Esophagus muscularis mucosa (tissue), 4 donors: ENCODE results near the gene SYNJ2. TPM values are rescaled to one million over a fixed set of nuclear protein-coding genes. Genes with fewer than 3 reads are reported as not detected.

Experiments used
- DNase-seq: peaks from one replicate; pipeline ENCODE4 v3.0.0-alpha.2; 2017; ENCODE audit errors: extremely low spot score
- H3K27ac ChIP-seq, 4 donors: fragments of 200-600 bp; sonication (generic); replicated peaks in 1 of 4; 1 replicate in 3 of 4; 2 replicates in 1 of 4; pipeline ENCODE4 v1.5.1; 2016 to 2019; ENCODE audit warnings: mild to moderate bottlenecking in 1 of 4
- H3K27me3 ChIP-seq, 4 donors: fragments of 200-600 bp; sonication (generic); one replicate each; pipeline versions ENCODE4 v1.5.1 to v1.6.0; 2016 to 2019
- H3K36me3 ChIP-seq, 4 donors: fragments of 200-600 bp; sonication (generic); one replicate each; pipeline ENCODE4 v1.5.1; 2016 to 2019
- H3K4me1 ChIP-seq, 4 donors: fragments of 200-600 bp; sonication (generic); one replicate each; pipeline ENCODE4 v1.5.1; 2016 to 2019
- H3K4me3 ChIP-seq, 4 donors: fragments of 200-600 bp; sonication (generic); 1 replicate in 2 of 4; 2 replicates in 2 of 4; pipeline ENCODE4 v1.5.1; 2016 to 2019; ENCODE audit warnings: mild to moderate bottlenecking in 4 of 4, moderate library complexity in 1 of 4
- H3K9me3 ChIP-seq, 4 donors: fragments of 200-600 bp; sonication (generic); 1 replicate in 3 of 4; 2 replicates in 1 of 4; pipeline ENCODE4 v1.5.1; 2016 to 2019
- EP300 ChIP-seq: sonication (generic); formaldehyde crosslinking; IDR thresholded peaks from one replicate; pipeline ENCODE4 v1.6.1; 2017; ENCODE audit warnings: antibody characterized with exemption
- POLR2A ChIP-seq: fragments of 450-650 bp; IDR thresholded peaks from one replicate; pipeline ENCODE4 v1.6.1; 2017; ENCODE audit warnings: antibody characterized with exemption, moderate library complexity, mild to moderate bottlenecking, low read depth
- POLR2AphosphoS5 ChIP-seq, 2 donors: sonication (generic); formaldehyde crosslinking; IDR thresholded peaks; one replicate each; pipeline ENCODE4 v1.6.1; 2017; ENCODE audit warnings: antibody characterized with exemption in 2 of 2
- WGBS: methylation state at CpG from one replicate; pipeline ENCODE4 v1.1.5; 2018; 5-methylcytosine and 5-hydroxymethylcytosine counted together
- intact Hi-C: fragments of 100-400 bp; cut with DNase I; formaldehyde crosslinking; loops from one replicate; pipeline ENCODE4 v1.15.1; 2023
- total RNA-seq, 4 donors: library from RNA; depleted of rRNA; stranded (reverse); fragments of >200 nt; gene quantifications; one replicate each; pipeline versions ENCODE4 v1.1.0 to v1.2.1, GENCODE V29; 2016
- TF ChIP-seq, protein P1 (sequence below), 3 experiments: fragments of 200-600 bp in 2 of 3; fragments of 450-650 bp in 1 of 3; sonication (generic) in 2 of 3; IDR thresholded peaks; one replicate each; pipeline ENCODE4 v1.5.1; 2017 to 2019; ENCODE audit warnings: antibody characterized with exemption in 3 of 3, mild to moderate bottlenecking in 2 of 3, moderate library complexity in 1 of 3

SYNJ2 gene
- total RNA-seq, 4 donors from 2014 or later, result 17.0 to 25.3 (median 25.1) TPM

DNA sequence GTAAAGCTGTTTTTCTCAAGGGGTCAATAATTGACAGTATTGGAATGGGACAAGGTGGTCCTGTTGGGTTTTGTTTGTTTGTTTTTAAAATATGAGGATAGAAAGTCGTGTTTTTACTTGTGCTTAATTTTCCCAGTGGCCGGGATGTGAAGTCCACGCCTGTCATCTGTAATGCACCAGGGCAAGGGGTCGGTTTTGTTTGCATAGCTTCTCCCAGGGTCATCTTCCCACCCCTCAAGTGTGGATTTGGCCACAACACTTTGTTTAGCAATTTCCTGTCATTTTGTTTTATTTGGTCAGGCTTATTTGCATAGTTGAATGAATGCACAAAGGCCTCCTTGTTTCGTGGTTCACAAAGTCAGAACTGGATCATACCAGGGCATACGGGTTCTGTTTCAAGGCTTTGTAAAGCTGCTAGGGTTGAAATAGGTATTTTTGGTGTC is 29.8 kb downstream of the SYNJ2 start:
- no peak for TF ChIP-seq EP300
- no peak for TF ChIP-seq POLR2AphosphoS5 (IDR thresholded peaks at IDR 0.05)
- no peak for TF ChIP-seq POLR2A
- TF ChIP-seq, protein P1, sequence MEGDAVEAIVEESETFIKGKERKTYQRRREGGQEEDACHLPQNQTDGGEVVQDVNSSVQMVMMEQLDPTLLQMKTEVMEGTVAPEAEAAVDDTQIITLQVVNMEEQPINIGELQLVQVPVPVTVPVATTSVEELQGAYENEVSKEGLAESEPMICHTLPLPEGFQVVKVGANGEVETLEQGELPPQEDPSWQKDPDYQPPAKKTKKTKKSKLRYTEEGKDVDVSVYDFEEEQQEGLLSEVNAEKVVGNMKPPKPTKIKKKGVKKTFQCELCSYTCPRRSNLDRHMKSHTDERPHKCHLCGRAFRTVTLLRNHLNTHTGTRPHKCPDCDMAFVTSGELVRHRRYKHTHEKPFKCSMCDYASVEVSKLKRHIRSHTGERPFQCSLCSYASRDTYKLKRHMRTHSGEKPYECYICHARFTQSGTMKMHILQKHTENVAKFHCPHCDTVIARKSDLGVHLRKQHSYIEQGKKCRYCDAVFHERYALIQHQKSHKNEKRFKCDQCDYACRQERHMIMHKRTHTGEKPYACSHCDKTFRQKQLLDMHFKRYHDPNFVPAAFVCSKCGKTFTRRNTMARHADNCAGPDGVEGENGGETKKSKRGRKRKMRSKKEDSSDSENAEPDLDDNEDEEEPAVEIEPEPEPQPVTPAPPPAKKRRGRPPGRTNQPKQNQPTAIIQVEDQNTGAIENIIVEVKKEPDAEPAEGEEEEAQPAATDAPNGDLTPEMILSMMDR (IDR thresholded peaks at IDR 0.05), result no peak
- no peak overlapping the region for H3K4me3 ChIP-seq
- no peak for DNase-seq
- no peak overlapping the region for H3K27ac ChIP-seq
- 91% methylated on average over 6 of the region's 6 CpGs for WGBS
- intact Hi-C loops, result no loop called here
- H3K27me3 ChIP-seq, result no peaks in the 10 kb centered on the region
- peaks cover 24 to 40% (median 28%) of the 10 kb centered on the region in 4 donors for H3K4me1 ChIP-seq
- no peaks in the 10 kb centered on the region for H3K9me3 ChIP-seq
- no peaks in the 10 kb centered on the region for H3K36me3 ChIP-seq

DNA sequence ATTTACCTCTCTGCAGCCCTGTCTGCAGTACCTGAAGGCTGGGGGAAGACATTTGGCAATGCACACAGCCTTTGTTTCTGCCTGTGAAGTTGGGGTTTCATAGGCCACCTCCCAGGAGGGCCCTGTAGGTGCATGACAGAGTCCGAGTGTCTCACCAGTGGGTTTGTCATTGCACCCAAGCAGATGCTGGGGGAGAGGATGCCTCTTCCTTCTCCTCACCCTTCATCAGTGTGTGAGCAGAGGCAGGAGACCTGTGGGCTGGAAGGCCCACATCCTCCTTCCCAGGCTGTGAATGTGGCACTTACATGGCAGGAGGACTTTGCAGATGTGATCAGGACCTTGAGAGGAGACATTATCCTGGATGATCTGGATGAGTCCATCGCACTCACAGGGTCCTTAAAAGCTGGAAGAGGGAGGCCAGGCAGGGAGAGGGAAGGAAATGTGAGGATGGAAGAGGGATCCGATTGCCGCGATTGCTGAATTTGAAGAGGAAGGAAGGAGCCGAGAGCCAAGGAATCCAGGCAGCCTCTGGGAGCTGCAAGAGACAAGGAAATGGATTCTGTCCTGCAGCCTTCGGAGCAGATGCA is 30.4 kb downstream of the SYNJ2 start:
- Histone ChIP-seq H3K27me3 (no peaks in the 10 kb centered on the region), H3K4me1 (peaks cover 24 to 39% (median 27%) of the 10 kb centered on the region in 4 donors), H3K4me3 (no peak overlapping the region), H3K27ac (no peak overlapping the region), H3K36me3 (no peaks in the 10 kb centered on the region), H3K9me3 (no peaks in the 10 kb centered on the region)
- no peak for DNase-seq
- intact Hi-C loops, result no loop called here
- TF ChIP-seq POLR2A (no peak), EP300 (no peak), POLR2AphosphoS5 (IDR thresholded peaks at IDR 0.05) (no peak)
- TF ChIP-seq, protein P1 (IDR thresholded peaks at IDR 0.05), result no peak
- WGBS, result 90% methylated on average over 7 of the region's 7 CpGs

DNA sequence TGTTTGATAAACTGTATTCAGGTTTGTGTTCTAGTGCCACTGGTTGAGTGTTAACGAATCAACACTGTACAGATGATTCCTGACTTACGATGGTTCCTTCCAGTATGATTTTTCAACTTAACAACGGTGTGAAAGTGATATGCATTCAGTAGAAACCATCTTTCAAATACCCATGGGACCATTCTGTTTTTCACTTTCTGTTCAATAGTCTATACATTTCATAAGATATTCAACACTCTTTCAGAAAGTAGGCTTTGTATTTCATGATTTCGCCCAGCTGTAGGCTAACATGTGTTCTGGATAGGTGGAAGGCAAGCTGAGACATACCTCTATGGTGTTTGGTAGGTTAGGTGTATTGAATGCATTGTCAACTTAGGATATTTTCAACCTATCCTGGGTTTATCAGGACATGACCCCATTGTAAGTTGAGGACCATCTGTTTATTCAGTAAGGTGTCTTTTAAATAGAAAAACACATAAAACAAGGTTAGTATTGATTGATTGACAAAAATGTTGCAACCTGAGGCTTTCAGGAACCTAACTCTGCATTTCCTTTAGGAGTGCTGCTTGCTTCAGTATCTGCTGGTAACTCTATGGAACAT is 32.3 kb downstream of the SYNJ2 start:
- Histone ChIP-seq H3K4me1 (peaks cover 30 to 38% (median 30%) of the 10 kb centered on the region in 4 donors), H3K9me3 (no peaks in the 10 kb centered on the region), H3K36me3 (no peaks in the 10 kb centered on the region), H3K27me3 (no peaks in the 10 kb centered on the region), H3K27ac (no peak overlapping the region), H3K4me3 (no peak overlapping the region)
- WGBS, result 87% methylated on average over 4 of the region's 4 CpGs
- DNase-seq, result no peak
- intact Hi-C loops, result no loop called here
- TF ChIP-seq POLR2AphosphoS5 (IDR thresholded peaks at IDR 0.05) (no peak), EP300 (no peak), POLR2A (no peak)
- TF ChIP-seq, protein P1 (IDR thresholded peaks at IDR 0.05), result no peak

DNA sequence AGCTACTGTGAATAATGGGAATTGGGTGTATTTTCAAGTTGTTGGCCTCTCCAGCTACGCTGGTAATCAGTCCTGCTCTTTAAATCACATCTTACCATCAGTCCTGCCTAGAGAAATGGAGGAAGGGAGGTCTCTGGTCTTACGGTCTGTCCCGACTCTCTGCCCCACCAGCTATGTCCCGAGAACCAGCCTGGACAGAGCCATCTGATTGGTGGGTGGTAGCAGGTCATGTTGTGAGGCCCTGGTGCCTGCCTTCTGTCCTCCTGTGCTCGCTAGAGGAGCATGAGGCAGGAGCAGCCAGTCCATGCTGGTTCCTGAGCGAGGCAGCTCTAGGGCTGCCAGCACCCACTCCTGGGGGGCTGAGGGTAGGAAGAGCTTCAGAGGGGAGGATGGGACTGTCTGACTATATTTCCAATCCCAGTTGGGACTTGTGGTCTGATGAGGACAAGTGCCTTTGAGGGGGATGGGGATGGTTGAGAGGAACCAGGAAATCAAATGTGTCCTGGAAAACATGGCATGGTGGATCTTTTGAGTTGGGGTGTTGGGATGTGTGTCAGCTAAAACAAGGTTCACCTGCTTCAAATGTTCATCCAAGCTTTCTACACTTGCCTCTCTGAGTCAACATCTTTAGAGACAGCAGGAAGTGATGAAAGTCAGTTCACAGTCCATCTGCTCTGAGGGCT is 33.0 kb downstream of the SYNJ2 start:
- intact Hi-C loops, result no loop called here
- WGBS, result 94% methylated on average over 6 of the region's 6 CpGs
- no peaks in the 10 kb centered on the region for H3K36me3 ChIP-seq
- no peak overlapping the region for H3K4me3 ChIP-seq
- H3K4me1 ChIP-seq, result peaks cover 30 to 38% (median 30%) of the 10 kb centered on the region in 4 donors
- TF ChIP-seq POLR2AphosphoS5 (IDR thresholded peaks at IDR 0.05) (no peak), EP300 (no peak), POLR2A (no peak)
- TF ChIP-seq, protein P1 (IDR thresholded peaks at IDR 0.05), result no peak
- no peak overlapping the region for H3K27ac ChIP-seq
- no peaks in the 10 kb centered on the region for H3K27me3 ChIP-seq
- H3K9me3 ChIP-seq, result no peaks in the 10 kb centered on the region
- DNase-seq, result no peak
